Nephron progenitor cell (in vitro differentiated cells): Measurements from ENCODE around the gene CHM.
"Not testable (repeated sequence)": the region's sequence is repeated elsewhere in the genome, so short reads cannot be mapped to it uniquely, and the experiment has no call there.

Experiments used
- DNase-seq: peaks from one replicate; pipeline ENCODE4 v3.0.0; 2021
- H3K27ac Mint-ChIP-seq: 2 replicates; pipeline ENCODE4 v1.8.0; 2021; ENCODE audit warnings: mild to moderate bottlenecking, moderate library complexity, mixed read lengths
- H3K27me3 Mint-ChIP-seq: 2 replicates; pipeline ENCODE4 v1.8.0; 2021; ENCODE audit warnings: mild to moderate bottlenecking, low read depth, mixed read lengths; ENCODE audit not compliant: poor library complexity
- H3K36me3 Mint-ChIP-seq: 2 replicates; pipeline ENCODE4 v1.8.0; 2021; ENCODE audit warnings: low read depth, mixed read lengths
- H3K4me1 Mint-ChIP-seq: 2 replicates; pipeline ENCODE4 v1.8.0; 2021; ENCODE audit warnings: mixed read lengths
- H3K4me3 Mint-ChIP-seq: 2 replicates; pipeline ENCODE4 v1.8.0; 2021; ENCODE audit warnings: mild to moderate bottlenecking, moderate library complexity, mixed read lengths
- H3K9me3 Mint-ChIP-seq: 2 replicates; pipeline ENCODE4 v1.8.0; 2021; ENCODE audit warnings: mild to moderate bottlenecking, moderate library complexity, mixed read lengths
- TF ChIP-seq, protein P1 (sequence below): fragments of 200-600 bp; sonication (generic); IDR thresholded peaks from 2 replicates; pipeline ENCODE4 v1.5.0; 2021; ENCODE audit warnings: antibody characterized with exemption

CHM gene

GRCh38 chrX:85964744-85965143, 82.6 kb downstream of the CHM start:
- H3K4me3 Mint-ChIP-seq = no peak overlapping the region
- no peaks in the 10 kb centered on the region for H3K9me3 Mint-ChIP-seq
- no peak for DNase-seq
- TF ChIP-seq, protein P1, sequence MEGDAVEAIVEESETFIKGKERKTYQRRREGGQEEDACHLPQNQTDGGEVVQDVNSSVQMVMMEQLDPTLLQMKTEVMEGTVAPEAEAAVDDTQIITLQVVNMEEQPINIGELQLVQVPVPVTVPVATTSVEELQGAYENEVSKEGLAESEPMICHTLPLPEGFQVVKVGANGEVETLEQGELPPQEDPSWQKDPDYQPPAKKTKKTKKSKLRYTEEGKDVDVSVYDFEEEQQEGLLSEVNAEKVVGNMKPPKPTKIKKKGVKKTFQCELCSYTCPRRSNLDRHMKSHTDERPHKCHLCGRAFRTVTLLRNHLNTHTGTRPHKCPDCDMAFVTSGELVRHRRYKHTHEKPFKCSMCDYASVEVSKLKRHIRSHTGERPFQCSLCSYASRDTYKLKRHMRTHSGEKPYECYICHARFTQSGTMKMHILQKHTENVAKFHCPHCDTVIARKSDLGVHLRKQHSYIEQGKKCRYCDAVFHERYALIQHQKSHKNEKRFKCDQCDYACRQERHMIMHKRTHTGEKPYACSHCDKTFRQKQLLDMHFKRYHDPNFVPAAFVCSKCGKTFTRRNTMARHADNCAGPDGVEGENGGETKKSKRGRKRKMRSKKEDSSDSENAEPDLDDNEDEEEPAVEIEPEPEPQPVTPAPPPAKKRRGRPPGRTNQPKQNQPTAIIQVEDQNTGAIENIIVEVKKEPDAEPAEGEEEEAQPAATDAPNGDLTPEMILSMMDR = no peak
- H3K4me1 Mint-ChIP-seq = no peaks in the 10 kb centered on the region
- no peaks in the 10 kb centered on the region for H3K27me3 Mint-ChIP-seq
- peaks cover 10% of the 10 kb centered on the region for H3K36me3 Mint-ChIP-seq
- H3K27ac Mint-ChIP-seq = no peak overlapping the region

GRCh38 chrX:85963736-85964135, 83.6 kb downstream of the CHM start:
- TF ChIP-seq, protein P1 = no peak
- no peak for DNase-seq
- H3K36me3 Mint-ChIP-seq = peaks cover 6% of the 10 kb centered on the region
- no peaks in the 10 kb centered on the region for H3K4me1 Mint-ChIP-seq
- no peak overlapping the region for H3K4me3 Mint-ChIP-seq
- no peak overlapping the region for H3K27ac Mint-ChIP-seq
- H3K27me3 Mint-ChIP-seq = no peaks in the 10 kb centered on the region
- H3K9me3 Mint-ChIP-seq = no peaks in the 10 kb centered on the region

- no peaks in the 10 kb centered on the region for H3K27me3 Mint-ChIP-seq
- H3K9me3 Mint-ChIP-seq = peaks cover 42% of the 10 kb centered on the region
- no peak for DNase-seq
- peaks cover 60% of the 10 kb centered on the region for H3K36me3 Mint-ChIP-seq
- H3K4me1 Mint-ChIP-seq = no peaks in the 10 kb centered on the region
- no peak overlapping the region for H3K4me3 Mint-ChIP-seq
- H3K27ac Mint-ChIP-seq = no peak overlapping the region
- TF ChIP-seq, protein P1 = no peak
Observed at GRCh38 chrX:85955510-85955909, 91.8 kb downstream of the CHM start.

- H3K27ac Mint-ChIP-seq, H3K4me3 Mint-ChIP-seq, H3K4me1 Mint-ChIP-seq, DNase-seq, H3K27me3 Mint-ChIP-seq: not testable (repeated sequence)
- Mint-ChIP-seq H3K36me3 (peaks cover 83% of the 10 kb centered on the region), H3K9me3 (peaks cover 48% of the 10 kb centered on the region)
Observed at GRCh38 chrX:85944751-85945150, 102.6 kb downstream of the CHM start.

- TF ChIP-seq, protein P1 = no peak
- H3K4me3 Mint-ChIP-seq = no peak overlapping the region
- peaks cover 50% of the 10 kb centered on the region for H3K36me3 Mint-ChIP-seq
- H3K9me3 Mint-ChIP-seq = peaks cover 23% of the 10 kb centered on the region
- DNase-seq = no peak
- no peaks in the 10 kb centered on the region for H3K27me3 Mint-ChIP-seq
- H3K27ac Mint-ChIP-seq = no peak overlapping the region
- no peaks in the 10 kb centered on the region for H3K4me1 Mint-ChIP-seq
Observed at GRCh38 chrX:85941275-85941674, 106.1 kb downstream of the CHM start.

DNA sequence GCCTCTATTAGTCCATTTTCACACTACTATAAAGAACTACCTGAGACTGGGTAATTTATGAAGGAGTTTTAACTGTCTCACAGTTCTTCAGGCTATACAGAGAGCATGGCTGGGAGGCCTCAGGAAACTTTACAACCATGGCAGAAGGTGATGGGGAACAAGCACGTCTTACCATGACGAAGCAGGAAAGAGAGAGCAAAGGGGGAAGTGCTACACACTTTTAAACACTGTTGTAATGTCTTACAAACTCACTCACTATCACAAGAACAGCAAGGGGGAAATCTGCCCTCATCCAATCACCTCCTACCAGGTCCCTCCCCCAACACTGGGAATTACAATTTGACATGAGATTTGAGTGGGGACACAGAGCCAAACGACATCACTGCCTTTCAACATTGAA, 107.4 kb downstream of the CHM start:
- not testable (repeated sequence) for H3K9me3 Mint-ChIP-seq, H3K4me3 Mint-ChIP-seq, H3K27me3 Mint-ChIP-seq, H3K4me1 Mint-ChIP-seq, DNase-seq
- H3K27ac Mint-ChIP-seq = peak overlapping the region; percentile 66
- peaks cover 44% of the 10 kb centered on the region for H3K36me3 Mint-ChIP-seq

DNA sequence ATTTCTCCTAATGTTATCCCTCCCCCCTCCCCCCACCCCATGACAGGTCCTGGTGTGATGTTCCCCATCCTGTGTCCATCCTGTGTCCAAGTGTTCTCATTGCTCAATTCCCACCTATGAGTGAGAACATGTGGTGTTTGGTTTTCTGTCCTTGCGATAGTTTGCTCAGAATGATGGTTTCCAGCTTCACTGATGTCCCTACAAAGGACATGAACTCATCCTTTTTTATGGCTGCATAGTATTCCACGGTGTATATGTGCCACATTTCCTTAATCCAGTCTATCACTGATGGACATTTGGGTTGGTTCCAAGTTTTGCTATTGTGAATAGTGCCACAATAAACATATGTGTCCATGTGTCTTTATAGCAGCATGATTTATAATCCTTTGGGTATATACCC, 113.0 kb downstream of the CHM start:
- H3K27ac Mint-ChIP-seq, H3K9me3 Mint-ChIP-seq, DNase-seq, H3K4me3 Mint-ChIP-seq, H3K27me3 Mint-ChIP-seq, H3K4me1 Mint-ChIP-seq: not testable (repeated sequence)
- H3K36me3 Mint-ChIP-seq = peaks cover 19% of the 10 kb centered on the region

DNA sequence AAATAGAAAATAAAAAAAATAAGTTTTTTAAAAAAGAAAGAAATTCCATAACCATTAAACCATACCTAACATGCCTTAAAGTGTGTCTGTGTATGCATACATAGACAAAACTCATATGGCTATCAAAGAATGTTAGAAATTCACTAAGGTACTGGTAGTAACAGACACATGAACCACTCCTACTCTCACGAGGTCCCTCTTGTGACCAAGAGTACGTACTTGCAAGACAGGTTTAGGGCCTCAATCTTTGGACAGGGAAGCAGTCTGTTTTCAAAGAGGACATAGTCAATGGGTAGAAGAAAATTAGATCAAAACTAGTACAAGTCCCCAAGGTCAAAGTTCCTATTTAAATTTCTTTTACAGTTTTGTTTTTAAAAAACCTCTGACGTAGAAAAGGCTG, 117.3 kb downstream of the CHM start:
- H3K4me1 Mint-ChIP-seq = peaks cover 5% of the 10 kb centered on the region
- no peak for DNase-seq
- TF ChIP-seq, protein P1 = no peak

More for the DNA sequence above, 117.3 kb downstream of the CHM start:
- Mint-ChIP-seq H3K27me3 (no peaks in the 10 kb centered on the region), H3K27ac (no peak overlapping the region), H3K36me3 (peaks cover 13% of the 10 kb centered on the region), H3K9me3 (peaks cover 4% of the 10 kb centered on the region), H3K4me3 (no peak overlapping the region)
